ENCODE measurements around the gene GPR157. TPM values are rescaled to one million over a fixed set of nuclear protein-coding genes. Genes with fewer than 3 reads are reported as not detected.
A peak's percentile ranks its signal among the peaks of the same experiment; 100 is the strongest.

The GPR157 gene
- total RNA-seq, 6 donors from 2014 or later = 12.0 to 26.5 (median 16.7) TPM

- Histone ChIP-seq H3K9me3 (no peaks in the 10 kb centered on the region), H3K27me3 (no peaks in the 10 kb centered on the region), H3K4me1 (peaks cover 0 to 22% (median 8%) of the 10 kb centered on the region in 4 donors), H3K4me3 (no peak overlapping the region), H3K36me3 (no peaks in the 10 kb centered on the region), H3K27ac (no peak overlapping the region)
- ATAC-seq (ENCODE audit: low FRiP score in 2 of 2) = peak in 1 of 2 donors; percentile 70
- DNase-seq = peak in 1 of 2 donors; percentile 36
- TF ChIP-seq POLR2AphosphoS5 (IDR thresholded peaks at IDR 0.05) (no peak), CTCF (IDR thresholded peaks at IDR 0.05) (no peak), EP300 (IDR thresholded peaks at IDR 0.05) (no peak), POLR2A (IDR thresholded peaks at IDR 0.05) (no peak)
- WGBS, 2 donors = 64 to 70% methylated on average over 19 of the region's 19 CpGs
These were observed 50.0 kb downstream of the GPR157 start for GRCh38 chr1:9078752-9079500.

- WGBS, 2 donors = 72 to 80% methylated on average over 9 of the region's 9 CpGs
- ATAC-seq (ENCODE audit: low FRiP score in 2 of 2) (no peak), DNase-seq (no peak)
- Histone ChIP-seq H3K27ac (no peak overlapping the region), H3K27me3 (no peaks in the 10 kb centered on the region), H3K4me3 (no peak overlapping the region), H3K9me3 (no peaks in the 10 kb centered on the region), H3K4me1 (peaks cover 0 to 19% (median 8%) of the 10 kb centered on the region in 4 donors), H3K36me3 (no peaks in the 10 kb centered on the region)
- TF ChIP-seq CTCF (IDR thresholded peaks at IDR 0.05) (no peak), POLR2A (IDR thresholded peaks at IDR 0.05) (no peak), POLR2AphosphoS5 (IDR thresholded peaks at IDR 0.05) (no peak), EP300 (IDR thresholded peaks at IDR 0.05) (no peak)
These were observed 50.7 kb downstream of the GPR157 start for GRCh38 chr1:9078015-9078751.

- Histone ChIP-seq H3K36me3 (no peaks in the 10 kb centered on the region), H3K4me3 (no peak overlapping the region), H3K4me1 (peaks cover 0 to 8% (median 3%) of the 10 kb centered on the region in 4 donors), H3K9me3 (no peaks in the 10 kb centered on the region), H3K27me3 (no peaks in the 10 kb centered on the region), H3K27ac (no peak overlapping the region)
- TF ChIP-seq POLR2A (IDR thresholded peaks at IDR 0.05) (no peak), POLR2AphosphoS5 (IDR thresholded peaks at IDR 0.05) (no peak), CTCF (IDR thresholded peaks at IDR 0.05) (no peak), EP300 (IDR thresholded peaks at IDR 0.05) (no peak)
- ATAC-seq (ENCODE audit: low FRiP score in 2 of 2) (no peak), DNase-seq (no peak)
- 33 to 35% methylated on average over 5 of the region's 5 CpGs for WGBS, 2 donors
These were observed 53.9 kb downstream of the GPR157 start for GRCh38 chr1:9075022-9075421.

GRCh38 chr1:9073143-9073542, 55.8 kb downstream of the GPR157 start:
- no peak for DNase-seq
- no peak for ATAC-seq (ENCODE audit: low FRiP score in 2 of 2)
- no peaks in the 10 kb centered on the region for H3K36me3 ChIP-seq
- no peaks in the 10 kb centered on the region for H3K27me3 ChIP-seq
- H3K27ac ChIP-seq = no peak overlapping the region
- H3K9me3 ChIP-seq = no peaks in the 10 kb centered on the region
- peaks cover 0 to 18% (median 7%) of the 10 kb centered on the region in 4 donors for H3K4me1 ChIP-seq
- H3K4me3 ChIP-seq = no peak overlapping the region
- no peak for TF ChIP-seq POLR2AphosphoS5 (IDR thresholded peaks at IDR 0.05)
- TF ChIP-seq POLR2A (IDR thresholded peaks at IDR 0.05) = no peak
- no peak for TF ChIP-seq CTCF (IDR thresholded peaks at IDR 0.05)
- TF ChIP-seq EP300 (IDR thresholded peaks at IDR 0.05) = no peak
- 86 to 94% methylated on average over 3 of the region's 3 CpGs for WGBS, 2 donors

Data from upper lobe of left lung (tissue), 6 donors.